ENCODE measurements around the gene CPAMD8. TPM values are rescaled to one million over a fixed set of nuclear protein-coding genes. Genes with fewer than 3 reads are reported as not detected.
"Not testable (repeated sequence)": the region's sequence is repeated elsewhere in the genome, so short reads cannot be mapped to it uniquely, and the experiment has no call there.

The CPAMD8 gene
- total RNA-seq, 1 experiment from 2014 or later = 0.64 TPM

DNA sequence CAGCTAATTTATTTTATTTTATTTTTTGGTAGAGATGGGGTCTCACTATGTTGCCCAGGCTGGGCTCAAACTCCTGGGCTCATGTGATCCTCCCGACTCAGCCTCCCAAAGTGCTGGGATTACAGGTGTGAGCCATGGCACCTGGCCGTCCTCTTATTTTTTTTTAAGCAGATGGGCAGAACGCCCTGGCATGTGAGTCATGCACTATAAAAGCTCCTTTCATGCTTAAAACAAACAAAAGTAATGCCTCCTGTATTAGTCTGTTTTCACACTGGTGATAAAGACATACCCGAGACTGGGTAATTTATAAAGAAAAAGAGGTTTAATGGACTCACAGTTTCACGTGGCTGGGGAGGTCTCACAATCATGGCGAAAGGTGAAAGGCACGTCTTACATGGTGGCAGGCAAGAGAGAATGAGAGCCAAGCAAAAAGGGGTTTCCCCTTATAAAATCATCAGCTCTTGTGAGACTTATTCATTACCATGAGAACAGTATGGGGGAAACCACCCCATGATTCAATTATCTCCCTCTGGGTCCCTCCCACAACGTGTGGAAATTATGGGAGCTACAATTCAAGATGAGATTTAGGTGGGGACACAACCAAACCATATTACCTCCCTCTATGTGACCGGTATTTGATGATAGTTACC, 12.3 kb downstream of the CPAMD8 start:
- peak; percentile 45 for DNase-seq (ENCODE audit: low read depth)
- in situ Hi-C loops (cut with HindIII; ENCODE audit: low pct_unique_long_range_greater_than_20kb, low sequenced_read_pairs) = not testable (repeated sequence)

DNA sequence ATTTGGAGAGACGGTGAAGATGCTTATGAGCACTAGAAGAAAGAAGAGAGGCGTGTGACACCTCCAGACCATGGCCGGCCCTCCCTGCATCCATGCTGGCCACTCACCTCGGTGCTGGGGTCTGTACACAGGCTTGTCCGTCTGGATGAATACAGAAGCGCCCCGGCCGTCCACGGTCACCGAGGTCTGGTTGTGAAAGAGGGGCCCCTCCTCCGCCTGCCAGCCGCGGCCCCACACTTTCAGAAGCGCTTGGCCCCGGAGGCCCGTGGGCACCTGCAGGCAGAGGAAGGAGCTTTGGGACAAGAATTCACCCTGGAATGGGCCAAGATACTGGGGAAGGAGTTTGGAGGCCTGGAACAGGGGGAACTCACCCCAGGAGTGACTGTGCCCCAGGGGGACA, 15.1 kb downstream of the CPAMD8 start:
- DNase-seq (ENCODE audit: low read depth) = no peak
- in situ Hi-C loops (cut with HindIII; ENCODE audit: low pct_unique_long_range_greater_than_20kb, low sequenced_read_pairs) = no loop called here

DNA sequence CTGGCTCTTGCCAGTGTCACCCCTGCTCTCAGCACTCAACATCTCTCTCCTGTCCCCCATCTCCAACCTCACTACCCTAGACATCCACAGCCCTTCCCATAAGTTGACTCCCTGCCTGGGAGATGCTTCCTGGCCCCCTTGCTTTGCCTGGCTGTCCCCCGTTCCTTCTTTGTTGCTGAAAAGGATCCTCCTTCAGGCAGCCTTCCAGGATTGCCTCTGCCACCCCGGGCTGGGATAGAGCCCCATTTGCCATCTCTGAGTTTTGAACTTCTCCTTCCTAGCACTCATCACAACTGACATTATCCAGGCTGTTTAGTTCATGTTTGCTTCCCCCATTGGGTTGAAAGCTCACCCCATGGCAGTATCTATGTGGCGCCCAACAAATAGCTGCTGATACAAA, 20.0 kb downstream of the CPAMD8 start:
- DNase-seq (ENCODE audit: low read depth) = no peak
- in situ Hi-C loops (cut with HindIII; ENCODE audit: low pct_unique_long_range_greater_than_20kb, low sequenced_read_pairs) = no loop called here

DNA sequence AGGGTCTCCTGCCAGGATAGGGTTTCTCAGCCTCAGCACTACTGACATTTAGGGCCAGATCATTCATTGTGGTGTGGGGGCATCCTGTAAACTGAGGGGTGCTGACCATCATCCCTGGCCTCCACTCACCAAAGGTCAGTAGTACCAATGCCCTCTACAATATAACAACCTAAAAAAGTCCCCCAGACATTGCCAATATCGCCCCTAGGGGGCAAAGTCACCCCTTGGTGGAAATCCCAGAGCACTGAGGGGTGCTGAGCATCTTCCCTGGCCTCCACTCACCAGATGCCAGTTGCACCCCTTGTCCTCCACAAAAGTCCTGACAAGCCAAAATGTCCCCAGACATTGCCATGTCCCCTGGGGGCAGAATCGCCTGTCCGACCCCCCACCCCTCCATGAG, 21.6 kb downstream of the CPAMD8 start:
- in situ Hi-C loops (cut with HindIII; ENCODE audit: low pct_unique_long_range_greater_than_20kb, low sequenced_read_pairs) = no loop called here
- no peak for DNase-seq (ENCODE audit: low read depth)

DNA sequence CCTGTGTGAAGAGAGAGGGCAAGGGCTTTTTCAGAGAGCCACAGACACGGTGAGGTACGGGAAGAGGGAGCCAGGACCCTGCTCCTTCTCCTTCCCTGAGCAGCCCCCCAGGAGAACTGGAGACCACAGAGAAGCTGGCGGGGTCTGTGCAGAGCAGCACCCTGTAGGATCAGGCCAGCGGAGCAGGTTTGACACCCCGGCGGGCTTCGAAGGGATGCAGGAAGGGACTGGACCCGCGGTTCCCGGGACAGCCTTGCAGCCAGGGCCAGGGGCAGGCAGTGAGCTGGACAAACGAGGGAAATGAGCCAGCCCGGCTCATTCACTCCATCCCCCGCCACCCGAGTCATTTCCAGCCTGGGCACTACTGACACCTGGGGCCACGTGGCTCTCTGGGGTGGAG, 22.2 kb downstream of the CPAMD8 start:
- in situ Hi-C loops (cut with HindIII; ENCODE audit: low pct_unique_long_range_greater_than_20kb, low sequenced_read_pairs) = no loop called here
- DNase-seq (ENCODE audit: low read depth) = no peak

DNA sequence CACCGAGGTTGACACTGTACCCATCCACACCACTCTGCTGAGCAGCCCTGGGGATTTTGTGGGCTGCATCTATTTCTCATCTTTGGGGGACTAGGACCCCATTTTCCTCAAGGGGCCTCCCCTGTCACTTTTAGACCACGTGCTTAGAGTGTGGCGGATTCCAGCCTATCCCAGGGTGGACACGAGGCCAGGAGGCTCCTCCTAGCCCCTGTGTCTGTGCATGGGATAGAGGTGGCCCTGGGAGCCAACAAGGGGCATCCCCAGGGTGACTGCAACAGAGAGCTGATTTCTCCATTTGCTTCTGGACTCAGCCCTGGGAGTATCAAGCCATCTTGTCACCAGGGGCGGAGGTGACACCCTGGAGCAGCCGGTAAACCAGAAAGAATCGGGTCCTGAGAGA, 24.2 kb downstream of the CPAMD8 start:
- DNase-seq (ENCODE audit: low read depth) = no peak
- in situ Hi-C loops (cut with HindIII; ENCODE audit: low pct_unique_long_range_greater_than_20kb, low sequenced_read_pairs) = no loop called here

DNA sequence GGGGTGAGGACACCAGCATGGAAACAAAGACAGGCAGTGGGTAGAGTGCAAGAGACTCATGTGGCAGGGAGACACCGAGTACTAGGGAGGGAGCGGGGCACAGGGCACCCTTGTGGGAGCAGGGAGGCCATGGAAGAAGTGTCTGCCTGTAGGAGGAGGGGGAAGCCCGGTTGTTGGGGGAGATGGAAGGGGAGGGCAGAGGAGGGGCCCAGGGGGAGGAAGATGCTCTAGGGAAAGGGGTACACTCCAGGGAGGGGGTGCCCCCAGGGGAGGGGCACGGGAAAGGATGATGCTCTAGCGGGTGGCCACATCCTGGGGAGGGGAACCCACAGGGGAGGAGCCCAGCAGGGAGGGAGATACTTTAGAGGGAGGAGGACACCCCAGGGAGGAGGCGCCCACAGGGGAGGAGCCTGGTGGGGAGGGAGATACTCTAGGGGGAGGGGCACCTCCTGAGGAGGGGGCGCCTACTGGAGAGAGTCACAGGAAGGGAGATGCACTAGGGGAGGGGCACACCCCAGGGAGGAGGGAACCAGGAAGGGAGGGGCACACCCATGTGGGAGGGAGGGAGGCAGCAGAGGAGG, 24.9 kb downstream of the CPAMD8 start:
- DNase-seq (ENCODE audit: low read depth) = no peak
- in situ Hi-C loops (cut with HindIII; ENCODE audit: low pct_unique_long_range_greater_than_20kb, low sequenced_read_pairs) = no loop called here

DNA sequence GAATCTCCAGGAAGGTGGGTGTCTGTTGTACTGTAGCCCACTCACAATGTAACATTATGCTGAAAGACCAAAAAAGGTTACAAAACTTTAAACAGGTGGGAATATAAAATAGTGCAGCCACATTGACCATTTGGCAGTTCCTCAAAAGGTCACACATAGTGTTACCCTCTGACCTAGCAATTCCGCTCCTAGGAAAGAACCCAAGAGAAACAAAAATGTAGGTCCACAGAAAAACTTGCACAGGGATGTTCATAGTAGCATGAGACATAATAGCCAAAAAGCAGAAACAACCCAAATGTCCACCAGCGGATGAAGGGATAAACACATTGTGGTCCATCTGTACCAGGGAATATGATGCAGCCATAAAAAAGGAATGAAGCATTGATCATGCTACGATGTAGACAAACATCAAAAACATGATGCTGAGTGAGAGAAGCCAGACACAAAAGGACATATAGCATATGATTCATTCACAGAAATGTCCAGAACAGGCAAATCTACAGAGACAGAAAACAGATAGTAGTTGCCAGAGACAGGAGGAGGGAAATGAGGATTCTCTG, 27.9 kb downstream of the CPAMD8 start:
- DNase-seq (ENCODE audit: low read depth) = no peak
- in situ Hi-C loops (cut with HindIII; ENCODE audit: low pct_unique_long_range_greater_than_20kb, low sequenced_read_pairs) = no loop called here

DNA sequence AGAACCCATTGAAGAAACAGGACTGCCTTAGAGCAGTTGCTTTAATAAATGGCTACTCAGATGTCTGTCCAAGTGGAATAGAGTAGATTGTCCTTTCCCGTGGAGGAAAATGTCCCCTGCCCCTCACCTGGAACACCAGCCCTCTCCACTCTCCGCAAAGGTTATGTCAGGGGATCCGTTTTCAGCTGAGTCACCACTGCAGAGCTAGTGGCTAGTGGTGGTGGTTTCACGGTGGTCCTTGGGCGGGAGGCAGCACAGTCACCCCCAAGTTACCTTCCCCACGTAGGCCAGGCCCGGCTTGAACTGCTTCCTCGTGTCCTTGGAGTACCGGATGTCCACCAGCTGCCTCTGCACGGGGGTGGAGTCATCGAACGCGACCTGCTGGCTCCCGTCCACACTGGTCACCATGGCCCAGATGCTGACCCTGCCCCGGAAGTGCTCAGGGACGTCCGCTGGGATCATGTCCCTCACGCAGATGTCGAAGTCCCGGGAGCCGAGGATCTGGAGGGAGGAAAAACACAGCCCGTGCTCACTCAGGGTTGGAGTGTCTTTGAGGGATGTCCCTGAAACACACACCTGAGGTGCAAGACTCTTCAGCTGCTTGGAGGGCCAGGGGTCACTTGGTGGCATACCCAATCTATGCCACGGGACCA, 29.6 kb downstream of the CPAMD8 start:
- in situ Hi-C loops (cut with HindIII; ENCODE audit: low pct_unique_long_range_greater_than_20kb, low sequenced_read_pairs); DNase-seq (ENCODE audit: low read depth): not testable (repeated sequence)

DNA sequence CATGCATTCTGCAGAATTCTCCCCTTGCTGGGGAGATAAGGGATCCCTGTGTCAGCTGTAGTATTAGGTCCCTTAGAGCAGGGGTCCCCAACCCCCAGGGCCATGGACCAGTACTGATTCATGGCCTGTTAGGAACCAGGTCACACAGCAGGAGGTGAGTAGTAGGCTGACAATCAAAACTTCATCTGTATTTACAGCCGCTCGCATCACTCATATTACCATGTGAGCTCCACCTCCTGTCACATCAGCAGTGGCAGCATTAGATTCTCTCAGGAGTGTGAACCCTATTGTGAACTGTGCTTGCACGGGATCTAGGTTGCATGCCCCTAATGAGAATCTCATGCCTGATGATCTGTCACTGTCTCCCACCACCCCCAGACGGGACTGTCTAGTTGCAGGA, 37.9 kb downstream of the CPAMD8 start:
- in situ Hi-C loops (cut with HindIII; ENCODE audit: low pct_unique_long_range_greater_than_20kb, low sequenced_read_pairs) = no loop called here
- no peak for DNase-seq (ENCODE audit: low read depth)

DNA sequence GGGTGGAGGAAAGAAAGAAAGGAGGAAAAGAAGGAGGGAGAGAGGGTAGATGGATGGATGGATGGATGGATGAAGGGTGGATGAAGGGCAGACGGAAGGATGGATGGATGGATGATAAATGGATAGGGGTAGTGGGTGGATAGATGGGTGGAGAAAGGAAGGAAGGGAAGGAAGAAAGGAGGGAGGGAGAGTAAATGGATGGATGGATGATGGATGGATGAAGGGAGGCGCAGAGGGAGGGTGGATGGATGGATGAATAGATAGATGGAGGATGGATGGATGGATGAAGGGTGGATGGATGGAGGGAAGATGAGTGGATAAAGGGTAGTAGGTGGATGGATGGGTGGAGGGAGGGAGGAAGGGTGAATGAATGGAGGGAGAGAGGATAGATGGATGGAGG, 41.2 kb downstream of the CPAMD8 start:
- in situ Hi-C loops (cut with HindIII; ENCODE audit: low pct_unique_long_range_greater_than_20kb, low sequenced_read_pairs) = no loop called here

DNA sequence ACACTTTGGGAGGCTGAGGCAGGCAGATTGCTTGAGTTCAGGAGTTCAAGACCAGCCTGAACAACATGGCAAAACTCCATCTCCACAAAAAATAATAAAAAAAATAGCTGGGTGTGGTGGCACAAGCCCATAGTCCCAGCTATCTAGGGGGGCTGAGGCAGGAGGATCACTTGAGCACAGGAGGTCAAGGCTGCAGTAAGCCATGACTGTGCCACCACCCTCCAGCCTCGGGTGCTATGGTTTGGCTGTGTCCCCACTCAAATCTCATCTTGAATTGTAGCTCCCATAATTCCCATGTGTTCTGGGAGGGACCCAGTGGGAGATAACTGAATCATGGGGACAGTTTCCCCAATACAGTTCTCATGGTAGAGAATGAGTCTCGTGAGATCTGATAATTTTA, 44.0 kb downstream of the CPAMD8 start:
- in situ Hi-C loops (cut with HindIII; ENCODE audit: low pct_unique_long_range_greater_than_20kb, low sequenced_read_pairs); DNase-seq (ENCODE audit: low read depth): not testable (repeated sequence)

More for the DNA sequence above, 41.2 kb downstream of the CPAMD8 start:
- no peak for DNase-seq (ENCODE audit: low read depth)

DNA sequence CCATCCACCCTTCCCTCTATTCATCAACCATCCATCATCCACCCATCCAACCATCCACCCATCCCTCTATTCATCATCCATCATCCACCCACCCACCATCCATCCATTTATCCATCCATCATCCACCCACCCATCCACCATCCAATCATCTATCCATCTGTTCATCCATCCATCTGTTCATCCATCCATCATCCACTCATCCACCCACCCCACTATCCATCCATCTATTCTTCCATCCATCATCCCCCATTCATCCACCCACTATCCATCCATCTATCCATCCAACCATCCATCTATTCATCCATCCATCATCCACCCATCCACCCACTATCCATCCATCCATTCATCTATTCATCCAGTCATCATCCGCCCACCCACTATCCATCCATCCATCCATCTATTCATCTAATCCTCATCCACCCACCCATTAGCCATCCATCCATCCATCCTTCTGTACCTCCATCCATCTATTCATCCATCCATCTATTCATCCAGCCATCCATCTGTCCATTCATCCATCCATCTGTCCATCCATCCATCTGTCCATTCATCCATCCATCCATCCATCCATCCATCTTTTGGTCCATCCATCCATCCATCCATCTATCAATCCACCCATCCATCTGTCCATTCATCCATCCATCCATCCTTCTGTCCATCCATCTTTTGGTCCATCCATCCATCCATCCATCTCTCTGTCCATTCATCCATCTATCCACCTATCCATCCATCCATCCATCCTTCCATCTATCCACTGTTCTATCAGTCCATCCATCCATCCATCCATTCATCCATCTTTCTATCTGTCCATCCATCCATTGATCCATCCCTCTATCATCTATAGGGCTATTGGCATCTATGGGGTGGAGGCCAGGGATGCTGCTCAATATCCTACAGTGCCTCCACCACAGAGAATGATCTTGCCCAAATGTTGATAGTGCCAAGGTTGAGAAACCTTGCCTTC, 47.5 kb downstream of the CPAMD8 start:
- in situ Hi-C loops (cut with HindIII; ENCODE audit: low pct_unique_long_range_greater_than_20kb, low sequenced_read_pairs) = no loop called here
- DNase-seq (ENCODE audit: low read depth) = no peak

DNA sequence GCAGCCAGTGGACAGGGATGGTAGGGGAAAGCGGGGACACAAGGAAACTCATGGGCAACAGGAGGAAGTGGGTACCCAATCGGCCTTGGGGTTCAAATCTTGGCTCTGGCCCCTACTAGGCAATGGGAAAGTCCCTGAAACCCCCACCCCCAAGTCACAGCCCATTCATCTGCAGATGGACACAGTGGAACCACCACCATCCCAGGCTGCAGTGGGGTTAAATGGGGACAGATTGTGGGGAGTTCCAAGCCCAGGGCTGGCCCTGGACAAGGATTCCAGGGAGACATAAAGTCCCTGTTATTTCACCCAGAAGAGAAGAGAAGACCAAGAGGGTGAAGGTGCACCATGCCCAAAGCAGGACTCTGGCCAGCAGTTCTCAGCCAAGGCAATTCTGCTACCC, 48.5 kb downstream of the CPAMD8 start:
- DNase-seq (ENCODE audit: low read depth) = no peak
- in situ Hi-C loops (cut with HindIII; ENCODE audit: low pct_unique_long_range_greater_than_20kb, low sequenced_read_pairs) = no loop called here

DNA sequence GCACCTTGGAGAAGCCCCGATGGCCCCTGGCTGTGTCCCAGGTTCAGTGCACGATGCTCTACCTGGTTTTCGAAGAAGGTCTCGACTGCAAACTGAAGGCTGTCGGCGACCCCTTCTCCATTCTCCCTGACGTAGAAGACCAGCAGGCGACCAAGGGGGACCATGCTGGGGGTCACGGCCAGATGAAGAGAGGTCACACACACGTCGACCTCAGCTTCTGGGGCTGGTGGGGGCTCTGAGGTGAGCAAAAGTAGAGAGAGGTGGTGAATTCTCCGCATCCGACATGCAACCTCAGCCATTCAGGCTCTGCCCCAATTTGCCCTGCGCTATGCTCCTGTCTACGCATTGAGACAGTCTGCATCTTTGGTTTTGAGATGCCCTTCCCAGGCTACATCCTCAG, 49.3 kb downstream of the CPAMD8 start:
- no peak for DNase-seq (ENCODE audit: low read depth)
- in situ Hi-C loops (cut with HindIII; ENCODE audit: low pct_unique_long_range_greater_than_20kb, low sequenced_read_pairs) = no loop called here

DNA sequence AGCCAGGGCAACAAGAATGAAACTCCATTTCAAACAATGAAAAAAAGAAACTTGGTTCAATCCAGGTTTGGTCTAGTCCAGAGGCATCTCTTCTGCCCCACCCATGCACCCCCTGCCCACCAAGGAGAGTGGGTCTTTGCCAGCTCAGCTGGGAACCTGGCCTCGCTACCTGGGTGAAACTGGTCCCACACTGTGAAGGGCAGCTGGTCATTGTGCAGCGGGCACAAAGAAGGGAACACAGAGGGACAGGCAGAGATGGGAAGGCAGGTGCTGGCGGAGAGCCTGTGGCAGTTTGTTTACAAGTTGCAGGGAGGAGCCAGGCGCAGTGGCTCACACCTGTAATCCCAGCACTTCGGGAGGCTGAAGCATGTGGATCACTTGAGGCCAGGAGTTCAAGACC, 50.2 kb downstream of the CPAMD8 start:
- in situ Hi-C loops (cut with HindIII; ENCODE audit: low pct_unique_long_range_greater_than_20kb, low sequenced_read_pairs) = no loop called here
- no peak for DNase-seq (ENCODE audit: low read depth)

DNA sequence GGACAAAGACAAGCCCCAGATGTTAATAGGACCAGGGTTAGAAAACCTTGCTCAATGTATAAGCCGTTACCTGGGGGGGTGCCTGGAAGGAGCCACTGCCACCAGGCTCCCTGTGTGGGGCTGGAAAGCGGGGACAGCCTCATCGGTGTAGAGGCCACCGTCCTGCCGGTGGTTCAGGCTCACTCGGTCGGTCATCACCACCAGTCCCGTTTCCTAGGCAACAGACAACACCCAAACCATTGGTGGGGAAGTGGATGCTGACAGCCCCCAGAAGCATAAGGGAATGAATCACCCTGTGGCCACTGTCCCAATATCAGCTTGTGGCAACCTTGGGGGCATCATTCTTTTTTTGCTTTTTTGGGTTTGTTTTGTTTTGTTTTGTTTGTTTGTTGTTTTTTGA, 55.8 kb downstream of the CPAMD8 start:
- no peak for DNase-seq (ENCODE audit: low read depth)
- in situ Hi-C loops (cut with HindIII; ENCODE audit: low pct_unique_long_range_greater_than_20kb, low sequenced_read_pairs) = no loop called here

DNA sequence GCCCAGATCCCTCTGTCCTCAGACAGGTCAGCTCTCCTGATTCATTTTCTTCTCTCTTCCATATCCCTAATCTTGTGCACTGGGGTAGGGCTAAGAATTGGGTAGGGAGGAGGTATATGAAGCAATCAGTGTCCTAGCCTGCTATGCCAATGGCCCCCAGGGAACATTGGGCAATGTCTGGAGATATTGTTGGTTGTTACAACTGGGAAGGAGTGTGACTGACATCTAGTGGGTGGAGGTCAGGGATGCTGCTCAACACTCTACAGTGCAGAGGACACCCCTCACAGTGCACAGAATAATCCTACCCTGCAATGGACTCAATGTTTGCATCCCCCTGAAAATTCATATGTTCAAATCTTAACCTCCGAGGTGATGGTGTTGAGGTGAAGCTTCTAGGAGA, 57.5 kb downstream of the CPAMD8 start:
- in situ Hi-C loops (cut with HindIII; ENCODE audit: low pct_unique_long_range_greater_than_20kb, low sequenced_read_pairs) = no loop called here
- no peak for DNase-seq (ENCODE audit: low read depth)

Measured in Caki2 (cell line).